Esophagus squamous epithelium (tissue), 5 donors: ENCODE results near the gene UBE2D4. TPM values are rescaled to one million over a fixed set of nuclear protein-coding genes. Genes with fewer than 3 reads are reported as not detected.

Experiments
- DNase-seq: peaks from one replicate; lab custom pipeline; 2025; lab: John Stamatoyannopoulos, UW
- H3K27ac ChIP-seq, 4 donors: fragments of 200-600 bp; sonication (generic); one replicate each; pipeline ENCODE4 v1.5.1; 2016 to 2019; ENCODE audit warnings: mild to moderate bottlenecking in 1 of 4
- H3K27me3 ChIP-seq, 4 donors: fragments of 200-600 bp; sonication (generic); 1 replicate in 3 of 4; 2 replicates in 1 of 4; pipeline versions ENCODE4 v1.5.1 to v1.6.0; 2017 to 2021; ENCODE audit warnings: antibody characterized with exemption in 1 of 4
- H3K36me3 ChIP-seq, 3 donors: fragments of 200-600 bp; sonication (generic); one replicate each; pipeline ENCODE4 v1.5.1; 2016 to 2019
- H3K4me1 ChIP-seq, 3 donors: fragments of 200-600 bp; sonication (generic); one replicate each; pipeline ENCODE4 v1.5.1; 2017 to 2019
- H3K4me3 ChIP-seq, 4 donors: fragments of 200-600 bp; sonication (generic); 1 replicate in 3 of 4; 2 replicates in 1 of 4; pipeline ENCODE4 v1.5.1; 2016 to 2019; ENCODE audit warnings: mild to moderate bottlenecking in 2 of 4, moderate library complexity in 1 of 4
- H3K9me3 ChIP-seq, 3 donors: fragments of 200-600 bp; sonication (generic); one replicate each; pipeline ENCODE4 v1.5.1; 2016 to 2019
- POLR2A ChIP-seq, 4 donors: fragments of 450-650 bp; IDR thresholded peaks; one replicate each; pipeline ENCODE4 v1.6.1; 2017; ENCODE audit warnings: antibody characterized with exemption in 4 of 4, mild to moderate bottlenecking in 4 of 4, moderate library complexity in 3 of 4
- WGBS, 2 donors: methylation state at CpG; one replicate each; pipeline ENCODE4 v1.1.5; 2018; 5-methylcytosine and 5-hydroxymethylcytosine counted together
- intact Hi-C: fragments of 100-400 bp; cut with DNase I; formaldehyde crosslinking; loops from one replicate; pipeline ENCODE4 v1.15.0; 2022
- total RNA-seq, 4 donors: library from RNA; depleted of rRNA; stranded (reverse); fragments of >200 nt; gene quantifications; one replicate each; pipeline ENCODE4 v1.1.0, GENCODE V29; 2016
- TF ChIP-seq, protein P1 (sequence below), 6 experiments: fragments of 450-650 bp in 4 of 6; fragments of 200-600 bp in 2 of 6; sonication (generic) in 2 of 6; IDR thresholded peaks; one replicate each; pipeline ENCODE4 v1.5.1; 2016 to 2019; ENCODE audit warnings: antibody characterized with exemption in 6 of 6, mild to moderate bottlenecking in 4 of 6, moderate library complexity in 4 of 6
- donor health status: DM: yes; HTN: yes; CAD: no.

UBE2D4 gene
- total RNA-seq, 4 donors from 2014 or later, result 8.8 to 10.9 (median 9.5) TPM

GRCh38 chr7:43927810-43928209, 1.6 kb downstream of the UBE2D4 start:
- 95 to 96% methylated on average over 4 of the region's 4 CpGs for WGBS, 2 donors
- no peak for TF ChIP-seq POLR2A (IDR thresholded peaks at IDR 0.05)
- TF ChIP-seq, protein P1, sequence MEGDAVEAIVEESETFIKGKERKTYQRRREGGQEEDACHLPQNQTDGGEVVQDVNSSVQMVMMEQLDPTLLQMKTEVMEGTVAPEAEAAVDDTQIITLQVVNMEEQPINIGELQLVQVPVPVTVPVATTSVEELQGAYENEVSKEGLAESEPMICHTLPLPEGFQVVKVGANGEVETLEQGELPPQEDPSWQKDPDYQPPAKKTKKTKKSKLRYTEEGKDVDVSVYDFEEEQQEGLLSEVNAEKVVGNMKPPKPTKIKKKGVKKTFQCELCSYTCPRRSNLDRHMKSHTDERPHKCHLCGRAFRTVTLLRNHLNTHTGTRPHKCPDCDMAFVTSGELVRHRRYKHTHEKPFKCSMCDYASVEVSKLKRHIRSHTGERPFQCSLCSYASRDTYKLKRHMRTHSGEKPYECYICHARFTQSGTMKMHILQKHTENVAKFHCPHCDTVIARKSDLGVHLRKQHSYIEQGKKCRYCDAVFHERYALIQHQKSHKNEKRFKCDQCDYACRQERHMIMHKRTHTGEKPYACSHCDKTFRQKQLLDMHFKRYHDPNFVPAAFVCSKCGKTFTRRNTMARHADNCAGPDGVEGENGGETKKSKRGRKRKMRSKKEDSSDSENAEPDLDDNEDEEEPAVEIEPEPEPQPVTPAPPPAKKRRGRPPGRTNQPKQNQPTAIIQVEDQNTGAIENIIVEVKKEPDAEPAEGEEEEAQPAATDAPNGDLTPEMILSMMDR (IDR thresholded peaks at IDR 0.05), result no peak
- Histone ChIP-seq H3K36me3 (no peaks in the 10 kb centered on the region), H3K27ac (no peak overlapping the region), H3K9me3 (no peaks in the 10 kb centered on the region), H3K27me3 (no peaks in the 10 kb centered on the region), H3K4me1 (peaks cover 5 to 25% (median 12%) of the 10 kb centered on the region in 3 donors), H3K4me3 (no peak overlapping the region)
- intact Hi-C loops, result no loop called here
- no peak for DNase-seq

- Histone ChIP-seq H3K27ac (no peak overlapping the region), H3K4me3 (no peak overlapping the region), H3K36me3 (no peaks in the 10 kb centered on the region), H3K27me3 (no peaks in the 10 kb centered on the region), H3K4me1 (peaks cover 5 to 24% (median 11%) of the 10 kb centered on the region in 3 donors), H3K9me3 (no peaks in the 10 kb centered on the region)
- no peak for DNase-seq
- intact Hi-C loops, result no loop called here
- WGBS, 2 donors, result 91 to 94% methylated on average over 5 of the region's 5 CpGs
- TF ChIP-seq POLR2A (IDR thresholded peaks at IDR 0.05), result no peak
- TF ChIP-seq, protein P1 (IDR thresholded peaks at IDR 0.05), result no peak
Measured at GRCh38 chr7:43929529-43930457, 3.6 kb downstream of the UBE2D4 start.

GRCh38 chr7:43931346-43931745, 5.1 kb downstream of the UBE2D4 start:
- H3K36me3 ChIP-seq, result no peaks in the 10 kb centered on the region
- DNase-seq, result no peak
- TF ChIP-seq POLR2A (IDR thresholded peaks at IDR 0.05), result no peak
- TF ChIP-seq, protein P1 (IDR thresholded peaks at IDR 0.05), result no peak
- 78 to 85% methylated on average over 6 to 7 of the region's 7 CpGs for WGBS, 2 donors
- no peaks in the 10 kb centered on the region for H3K9me3 ChIP-seq
- H3K4me3 ChIP-seq, result no peak overlapping the region
- no peaks in the 10 kb centered on the region for H3K27me3 ChIP-seq
- intact Hi-C loops, result no loop called here
- H3K4me1 ChIP-seq, result peaks cover 0 to 12% (median 2%) of the 10 kb centered on the region in 3 donors
- no peak overlapping the region for H3K27ac ChIP-seq

DNA sequence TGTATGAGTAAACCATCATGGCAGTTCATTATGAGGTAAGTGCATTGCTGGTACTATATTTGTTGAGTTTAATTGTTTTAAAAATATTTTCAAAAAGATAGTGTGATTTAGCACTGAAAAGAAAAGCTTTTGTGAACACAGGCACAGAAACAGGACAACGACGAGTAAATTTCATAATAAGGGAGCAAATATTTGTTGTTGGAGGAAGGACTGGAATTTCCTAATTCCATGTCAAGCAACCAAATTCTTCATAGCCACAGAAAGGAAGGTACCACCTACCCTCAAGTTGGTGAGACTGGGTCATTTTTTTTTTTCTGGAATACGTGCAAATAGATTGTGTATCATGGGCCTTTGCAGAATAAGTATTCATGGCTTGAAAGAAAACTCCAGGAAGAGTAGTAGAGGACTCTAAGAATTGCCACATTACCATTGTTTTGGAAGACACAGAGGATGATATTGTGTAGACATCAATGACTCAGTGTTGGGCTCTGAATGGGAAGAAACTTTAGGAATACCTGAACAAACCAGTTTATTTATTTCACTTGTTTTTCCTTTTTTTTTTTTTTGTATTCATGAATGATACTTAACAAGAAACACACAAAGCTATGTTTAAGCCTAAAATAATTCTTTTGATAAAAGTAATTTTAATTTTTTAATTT, 7.8 kb downstream of the UBE2D4 start:
- H3K9me3 ChIP-seq, result no peaks in the 10 kb centered on the region
- peaks cover 0 to 5% (median 0%) of the 10 kb centered on the region in 3 donors for H3K4me1 ChIP-seq
- TF ChIP-seq, protein P1 (IDR thresholded peaks at IDR 0.05), result no peak
- TF ChIP-seq POLR2A (IDR thresholded peaks at IDR 0.05), result no peak
- H3K4me3 ChIP-seq, result no peak overlapping the region
- 91 to 97% methylated on average over 3 of the region's 3 CpGs for WGBS, 2 donors
- intact Hi-C loops, result no loop called here
- H3K27me3 ChIP-seq, result no peaks in the 10 kb centered on the region
- DNase-seq, result no peak
- no peak overlapping the region for H3K27ac ChIP-seq
- no peaks in the 10 kb centered on the region for H3K36me3 ChIP-seq

GRCh38 chr7:43937444-43937843, 11.2 kb downstream of the UBE2D4 start:
- H3K36me3 ChIP-seq, result no peaks in the 10 kb centered on the region
- peaks cover 0 to 5% (median 0%) of the 10 kb centered on the region in 3 donors for H3K4me1 ChIP-seq
- H3K27me3 ChIP-seq, result no peaks in the 10 kb centered on the region
- WGBS, 2 donors, result 59 to 71% methylated on average over 3 of the region's 3 CpGs
- intact Hi-C loops, result no loop called here
- TF ChIP-seq, protein P1 (IDR thresholded peaks at IDR 0.05), result no peak
- no peak for TF ChIP-seq POLR2A (IDR thresholded peaks at IDR 0.05)
- no peak overlapping the region for H3K27ac ChIP-seq
- DNase-seq, result no peak
- no peak overlapping the region for H3K4me3 ChIP-seq
- H3K9me3 ChIP-seq, result no peaks in the 10 kb centered on the region
